Measurements from ENCODE around the gene EGFLAM.

Gene EGFLAM

GRCh38 chr5:38258319-38259061 lies at the start of gene EGFLAM:
EGFLAM (plus strand) TSS chr5:38258559; CDS start chr5:38258755, 196 bp downstream.
- DNase-seq (ENCODE audit: low read depth in 2 of 3, low spot score in 2 of 3), result no peak

GRCh38 chr5:38208782-38209378 lies 49.5 kb upstream of the EGFLAM start:
- DNase-seq (ENCODE audit: low read depth in 2 of 3, low spot score in 2 of 3), result no peak

- DNase-seq (ENCODE audit: low read depth in 2 of 3, low spot score in 2 of 3), result no peak
Measured at GRCh38 chr5:38210676-38211353, 47.5 kb upstream of the EGFLAM start.

DNA sequence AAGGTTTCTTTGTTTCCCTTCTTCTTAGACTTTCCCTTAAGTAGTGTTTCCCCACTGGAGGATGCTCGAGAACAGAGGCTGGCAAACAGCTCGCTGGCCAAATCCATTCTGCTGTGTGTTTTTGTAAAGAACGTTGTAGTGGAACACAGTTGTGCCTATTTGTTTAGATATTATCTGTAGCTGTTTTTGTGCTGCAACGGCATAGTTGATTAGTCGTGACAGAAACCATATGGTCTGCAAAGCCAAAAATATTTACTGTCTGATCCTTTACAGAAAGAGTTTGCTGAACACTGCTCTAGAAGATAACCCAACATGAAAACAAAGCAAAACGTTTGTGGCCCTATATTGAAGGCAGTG lies 47.0 kb upstream of the EGFLAM start:
- no peak for DNase-seq (ENCODE audit: low read depth in 2 of 3, low spot score in 2 of 3)

DNA sequence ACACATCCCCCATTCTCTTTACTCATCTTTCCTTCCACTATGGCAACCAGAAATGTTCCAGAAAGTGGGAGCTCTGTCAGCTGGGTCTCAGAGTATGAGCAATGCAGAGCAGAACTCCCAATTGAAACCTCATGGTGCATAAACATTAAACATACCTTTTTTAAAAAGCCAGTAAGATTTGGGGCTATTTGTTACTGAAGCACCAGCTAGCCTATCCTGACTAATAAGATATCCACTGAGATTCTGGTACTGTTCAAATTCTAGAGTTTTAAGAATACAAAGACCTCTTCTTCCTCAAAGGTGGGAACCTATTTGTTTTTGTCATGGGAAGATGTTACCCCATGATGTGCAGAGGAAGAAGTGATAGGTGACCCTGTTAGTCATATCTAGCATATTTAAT lies 46.1 kb upstream of the EGFLAM start:
- no peak for DNase-seq (ENCODE audit: low read depth in 2 of 3, low spot score in 2 of 3)

DNA sequence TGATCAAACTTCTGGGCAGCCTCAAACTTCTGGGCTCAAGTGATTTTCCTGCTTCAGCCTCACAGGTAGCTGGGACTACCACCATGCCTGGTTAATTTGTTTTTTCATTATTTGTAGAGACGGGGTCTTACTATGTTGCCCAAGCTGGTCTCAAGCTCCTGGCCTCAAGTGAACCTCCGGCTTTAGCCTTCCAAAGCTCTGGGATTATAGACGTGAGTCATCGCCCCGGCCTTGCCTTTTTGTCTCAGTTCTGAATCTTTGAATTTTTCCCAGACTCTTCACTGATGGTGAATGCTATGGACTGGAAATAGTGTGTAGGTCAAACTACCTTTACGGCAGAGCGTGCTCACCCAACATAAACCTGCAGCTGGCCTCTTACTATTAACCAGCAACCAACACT lies 32.3 kb upstream of the EGFLAM start:
- no peak for DNase-seq (ENCODE audit: low read depth in 2 of 3, low spot score in 2 of 3)

GRCh38 chr5:38228914-38229313 lies 29.4 kb upstream of the EGFLAM start:
- DNase-seq (ENCODE audit: low read depth in 2 of 3, low spot score in 2 of 3), result no peak

DNA sequence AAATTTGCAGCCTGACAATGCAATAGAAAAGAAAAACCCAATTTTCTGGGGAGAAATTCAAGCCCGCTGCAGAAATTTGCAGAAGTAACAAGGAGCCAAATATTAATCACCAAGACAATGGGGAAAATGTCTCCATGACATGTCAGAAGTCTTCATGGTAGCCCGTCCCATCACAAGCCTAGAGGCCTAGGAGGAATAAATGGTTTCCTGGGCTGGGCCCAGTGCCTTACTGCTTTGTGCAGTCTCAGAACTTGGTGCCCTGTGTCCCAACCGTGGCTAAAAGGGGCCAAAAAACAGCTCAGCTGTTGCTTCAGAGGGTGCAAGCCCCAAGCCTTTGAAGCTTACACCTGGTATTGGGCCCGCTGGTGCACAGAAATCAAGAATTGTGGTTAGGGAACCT lies 23.6 kb upstream of the EGFLAM start:
- DNase-seq (ENCODE audit: low read depth in 2 of 3, low spot score in 2 of 3), result no peak

- no peak for DNase-seq (ENCODE audit: low read depth in 2 of 3, low spot score in 2 of 3)
Measured at GRCh38 chr5:38237681-38238080, 20.7 kb upstream of the EGFLAM start.

- no peak for DNase-seq (ENCODE audit: low read depth in 2 of 3, low spot score in 2 of 3)
Measured at GRCh38 chr5:38240212-38240611, 18.1 kb upstream of the EGFLAM start.

- no peak for DNase-seq (ENCODE audit: low read depth in 2 of 3, low spot score in 2 of 3)
Measured at GRCh38 chr5:38241655-38242054, 16.7 kb upstream of the EGFLAM start.

- no peak for DNase-seq (ENCODE audit: low read depth in 2 of 3, low spot score in 2 of 3)
Measured at GRCh38 chr5:38245307-38245706, 13.1 kb upstream of the EGFLAM start.

DNA sequence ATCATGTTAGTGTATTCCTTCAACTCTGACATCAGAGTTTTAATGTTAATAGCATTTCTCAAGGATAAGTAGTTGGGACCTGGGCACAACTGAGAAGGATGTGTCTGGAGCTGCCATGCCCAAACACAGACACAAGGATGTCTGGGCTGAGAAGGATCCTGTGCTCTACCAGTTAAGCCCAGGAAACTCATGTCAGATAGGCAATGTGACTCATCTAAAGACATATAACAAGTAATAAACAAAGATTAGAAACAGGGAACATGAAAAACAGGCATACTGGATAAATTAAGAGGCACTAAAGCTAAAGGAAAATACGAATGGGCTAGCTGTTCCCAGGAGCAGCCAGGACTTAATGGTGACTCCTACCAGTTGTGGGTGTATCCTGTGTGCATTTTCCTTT lies 9.1 kb upstream of the EGFLAM start:
- no peak for DNase-seq (ENCODE audit: low read depth in 2 of 3, low spot score in 2 of 3)

DNA sequence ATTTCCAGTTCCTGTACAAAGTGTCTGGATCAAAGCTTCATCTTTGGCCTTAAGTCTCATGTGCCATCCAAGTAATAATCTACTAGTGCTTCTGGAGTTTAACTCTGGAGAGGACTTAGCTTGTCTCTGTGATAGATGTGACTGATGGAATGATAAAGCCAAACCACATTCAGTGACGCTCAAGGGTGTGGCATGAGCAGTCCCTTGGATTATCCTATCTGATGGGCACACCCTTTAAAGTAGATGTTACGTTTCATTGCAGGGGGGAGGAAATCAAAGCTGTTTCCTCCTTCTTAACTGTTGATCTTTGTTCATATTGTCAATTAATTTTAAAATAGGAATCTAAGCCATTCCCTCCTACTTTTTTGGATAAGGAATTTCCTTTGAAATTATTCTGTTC lies 8.5 kb upstream of the EGFLAM start:
- DNase-seq (ENCODE audit: low read depth in 2 of 3, low spot score in 2 of 3), result no peak

DNA sequence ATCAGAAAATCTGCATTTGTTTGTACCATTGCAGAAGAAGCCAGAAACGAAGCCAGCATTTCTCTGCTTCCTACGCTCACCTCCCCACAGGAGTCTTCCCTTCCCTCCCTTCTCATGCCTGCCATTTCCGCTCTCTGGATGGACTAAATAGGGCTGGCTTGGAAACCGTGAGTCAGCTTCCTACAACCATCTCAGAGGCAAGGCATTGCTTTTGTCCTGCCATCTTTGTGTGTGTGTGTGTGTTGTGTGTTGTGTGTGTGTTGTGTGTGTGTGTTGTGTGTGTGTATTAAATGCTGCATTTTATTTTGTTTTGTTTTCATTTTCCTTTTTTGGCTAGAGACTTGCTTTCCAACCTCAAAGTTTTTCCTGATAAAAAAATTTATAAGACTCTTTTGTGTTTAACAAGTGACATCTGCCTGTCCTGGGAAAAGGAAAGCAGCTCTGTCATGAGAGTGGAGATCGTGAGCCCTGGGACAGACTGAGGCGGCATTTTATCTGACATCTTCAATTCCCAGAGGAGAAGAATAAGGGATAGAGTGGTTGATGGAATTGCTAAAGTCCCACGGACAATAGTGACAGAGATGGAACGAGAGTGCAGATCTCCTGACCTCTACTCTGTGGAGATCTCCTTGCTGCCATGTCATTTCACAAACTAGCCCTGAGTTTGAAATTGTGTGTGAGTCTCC lies 7.5 kb upstream of the EGFLAM start:
- no peak for DNase-seq (ENCODE audit: low read depth in 2 of 3, low spot score in 2 of 3)

GRCh38 chr5:38253759-38254158 lies 4.6 kb upstream of the EGFLAM start:
- DNase-seq (ENCODE audit: low read depth in 2 of 3, low spot score in 2 of 3), result no peak

- DNase-seq (ENCODE audit: low read depth in 2 of 3, low spot score in 2 of 3), result no peak
Measured at GRCh38 chr5:38257308-38258041, 884 bp upstream of the EGFLAM start.

DNA sequence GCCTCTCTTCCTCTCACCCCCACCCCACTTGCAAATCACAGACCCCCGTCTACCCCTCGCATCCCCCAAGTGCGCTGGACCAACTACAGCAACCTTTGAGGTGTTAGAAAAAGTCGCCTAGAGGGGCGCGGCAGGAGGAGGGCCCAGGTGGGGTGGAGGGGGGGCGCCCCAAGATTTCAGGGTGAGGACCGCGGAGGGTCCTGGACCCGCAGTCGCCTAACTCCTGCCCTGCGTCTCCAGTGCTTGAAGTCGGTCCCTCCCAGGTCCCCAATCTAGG lies 379 bp upstream of the EGFLAM start:
- DNase-seq (ENCODE audit: low read depth in 2 of 3, low spot score in 2 of 3), result no peak

GRCh38 chr5:38259062-38259808 lies 876 bp downstream of the EGFLAM start:
- DNase-seq (ENCODE audit: low read depth in 2 of 3, low spot score in 2 of 3), result no peak

GRCh38 chr5:38259809-38260160 lies 1.4 kb downstream of the EGFLAM start:
- no peak for DNase-seq (ENCODE audit: low read depth in 2 of 3, low spot score in 2 of 3)

GRCh38 chr5:38263983-38264382 lies 5.6 kb downstream of the EGFLAM start:
- DNase-seq (ENCODE audit: low read depth in 2 of 3, low spot score in 2 of 3), result no peak
